GM18511 (cell line): ENCODE results near the gene C14orf119.
"Not testable (repeated sequence)": the region's sequence is repeated elsewhere in the genome, so short reads cannot be mapped to it uniquely, and the experiment has no call there.

Experiments
- ATAC-seq: cut with Tn5 transposase; IDR thresholded peaks from one replicate; pipeline ENCODE4 v1.9.1; 2021; ENCODE audit warnings: mild to moderate bottlenecking, moderate library complexity; ENCODE audit not compliant: unreplicated experiment

The C14orf119 gene

GRCh38 chr14:23107620-23108019, 12.3 kb downstream of the C14orf119 start:
- not testable (repeated sequence) for ATAC-seq

DNA sequence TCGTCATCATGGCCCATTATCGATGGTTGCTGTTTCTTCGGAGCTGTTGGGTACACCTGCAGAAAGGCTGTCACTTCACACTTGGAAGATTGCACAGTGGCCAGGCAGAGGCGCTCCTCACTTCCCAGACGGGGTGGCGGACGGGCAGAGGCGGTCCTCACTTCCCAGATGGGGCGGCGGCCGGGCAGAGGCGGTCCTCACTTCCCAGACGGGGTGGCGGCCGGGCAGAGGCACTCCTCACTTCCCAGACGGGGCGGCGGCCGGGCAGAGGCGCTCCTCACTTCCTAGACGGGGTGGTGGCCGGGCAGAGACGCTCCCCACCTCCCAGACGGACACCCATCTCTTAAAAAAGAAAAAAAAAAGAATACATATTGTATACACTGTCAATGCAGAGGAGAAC, 12.9 kb downstream of the C14orf119 start:
- not testable (repeated sequence) for ATAC-seq

- ATAC-seq = no peak
These were observed 14.5 kb downstream of the C14orf119 start for GRCh38 chr14:23109769-23110168.

GRCh38 chr14:23110579-23111365, 15.5 kb downstream of the C14orf119 start:
- ATAC-seq = no peak

DNA sequence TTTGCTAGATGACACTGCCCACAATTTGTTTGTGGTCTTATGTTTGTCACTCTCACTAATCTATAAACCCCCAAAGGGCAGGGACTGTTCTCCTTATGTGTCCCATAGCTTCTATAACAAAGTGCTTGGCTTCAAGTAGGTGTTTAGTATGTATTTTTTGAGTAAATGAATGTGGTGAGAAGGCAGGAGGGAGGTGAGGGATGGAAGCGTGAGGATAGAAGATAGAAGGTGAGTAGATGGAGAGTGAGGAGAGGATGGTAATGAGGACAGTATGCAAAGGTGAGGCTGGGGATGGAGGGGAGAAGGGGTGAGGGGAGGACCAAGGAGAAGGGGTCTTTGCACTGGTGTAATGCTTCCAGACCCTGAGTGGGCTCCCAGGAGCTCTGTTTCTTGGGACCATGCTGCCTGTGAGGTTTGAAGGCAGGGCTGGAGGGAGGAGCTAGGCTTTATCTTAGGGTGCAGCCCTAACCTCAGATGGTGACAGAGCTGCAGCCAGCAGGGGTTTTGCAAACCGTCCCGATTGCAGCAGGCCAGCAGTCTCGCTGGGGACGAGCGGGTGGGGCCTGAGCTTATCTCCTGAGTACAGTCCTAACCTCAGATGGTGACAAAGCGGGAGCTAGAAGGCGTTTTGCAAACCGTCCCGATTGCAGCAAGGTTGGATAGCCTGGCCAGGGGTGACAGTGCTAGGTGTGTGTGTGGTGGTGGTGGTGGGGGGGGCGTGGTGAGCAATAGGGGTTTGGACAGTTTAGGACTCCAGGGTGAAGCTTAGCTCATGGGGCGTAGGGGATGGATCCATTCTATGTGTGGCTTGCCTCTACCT, 17.3 kb downstream of the C14orf119 start:
- no peak for ATAC-seq

DNA sequence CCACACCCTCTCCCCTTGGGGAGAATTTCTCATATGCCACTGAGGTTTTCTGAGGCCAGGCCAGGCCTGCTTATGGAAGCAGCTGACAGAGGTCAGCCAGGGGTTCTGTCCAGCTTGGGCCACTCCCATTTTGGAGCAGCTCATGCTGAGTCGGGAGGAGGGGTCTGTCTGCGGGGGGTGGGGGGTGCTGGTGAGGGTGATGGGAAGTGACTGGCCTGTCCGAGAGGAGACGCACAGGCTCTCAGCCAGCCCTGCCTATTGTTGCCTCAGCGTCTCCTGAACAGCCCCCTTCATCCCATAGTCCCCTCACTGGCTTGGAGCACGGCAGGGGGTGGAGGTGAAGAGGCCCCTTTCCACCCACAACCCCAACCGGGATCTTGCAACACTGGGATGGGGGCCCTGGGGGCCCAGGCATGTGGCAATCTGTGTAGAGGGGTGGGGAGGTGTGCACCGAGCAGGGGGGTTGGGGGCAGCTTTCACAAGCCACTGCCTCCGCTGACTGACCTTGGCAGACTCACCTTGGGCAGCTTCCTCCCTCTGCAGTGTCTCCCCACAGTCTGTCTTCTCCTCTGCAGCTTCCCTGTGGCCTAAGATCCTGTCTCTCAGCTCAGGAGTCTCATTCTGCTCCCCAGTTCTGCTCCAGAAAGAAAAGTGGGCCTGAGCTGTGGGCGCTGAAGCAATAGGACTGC, 18.3 kb downstream of the C14orf119 start:
- ATAC-seq = no peak

GRCh38 chr14:23114120-23114458, 18.8 kb downstream of the C14orf119 start:
- no peak for ATAC-seq

GRCh38 chr14:23114669-23115038, 19.3 kb downstream of the C14orf119 start:
- no peak for ATAC-seq

DNA sequence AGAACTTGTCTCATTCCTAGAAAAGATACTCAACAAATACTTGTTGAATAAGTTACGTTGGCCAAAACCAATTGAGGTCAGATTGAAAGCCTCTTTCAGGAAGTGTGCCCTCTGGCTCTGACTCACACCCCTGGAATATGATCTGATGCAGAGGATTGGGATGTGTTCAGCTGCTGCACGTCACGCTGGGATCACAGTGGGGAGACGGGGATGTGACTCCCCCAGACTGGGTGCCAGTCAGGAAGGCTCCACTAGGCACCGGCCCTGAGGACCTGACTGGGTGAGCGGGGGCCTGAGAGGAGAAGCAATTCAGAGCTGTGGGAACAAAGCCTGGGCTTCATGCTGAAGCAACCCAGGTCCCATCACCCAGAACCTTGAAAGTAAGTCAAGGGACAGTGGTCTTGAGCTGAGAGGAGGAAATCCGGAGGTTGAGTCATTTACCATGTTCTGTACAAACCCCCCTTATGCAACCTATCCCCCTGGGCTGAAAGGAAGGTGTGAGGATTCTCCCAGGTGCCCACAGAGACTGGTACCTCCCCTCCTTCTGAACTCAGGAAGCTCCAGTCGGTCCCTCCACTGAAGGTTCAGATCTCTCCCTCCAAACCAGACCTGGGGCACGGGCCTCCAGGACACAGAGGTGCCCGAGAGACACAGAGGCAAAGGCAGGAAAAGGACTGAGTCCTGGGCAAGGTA, 19.9 kb downstream of the C14orf119 start:
- no peak for ATAC-seq

GRCh38 chr14:23115918-23116317, 20.6 kb downstream of the C14orf119 start:
- ATAC-seq = no peak

GRCh38 chr14:23117371-23118020, 22.2 kb downstream of the C14orf119 start:
- no peak for ATAC-seq

DNA sequence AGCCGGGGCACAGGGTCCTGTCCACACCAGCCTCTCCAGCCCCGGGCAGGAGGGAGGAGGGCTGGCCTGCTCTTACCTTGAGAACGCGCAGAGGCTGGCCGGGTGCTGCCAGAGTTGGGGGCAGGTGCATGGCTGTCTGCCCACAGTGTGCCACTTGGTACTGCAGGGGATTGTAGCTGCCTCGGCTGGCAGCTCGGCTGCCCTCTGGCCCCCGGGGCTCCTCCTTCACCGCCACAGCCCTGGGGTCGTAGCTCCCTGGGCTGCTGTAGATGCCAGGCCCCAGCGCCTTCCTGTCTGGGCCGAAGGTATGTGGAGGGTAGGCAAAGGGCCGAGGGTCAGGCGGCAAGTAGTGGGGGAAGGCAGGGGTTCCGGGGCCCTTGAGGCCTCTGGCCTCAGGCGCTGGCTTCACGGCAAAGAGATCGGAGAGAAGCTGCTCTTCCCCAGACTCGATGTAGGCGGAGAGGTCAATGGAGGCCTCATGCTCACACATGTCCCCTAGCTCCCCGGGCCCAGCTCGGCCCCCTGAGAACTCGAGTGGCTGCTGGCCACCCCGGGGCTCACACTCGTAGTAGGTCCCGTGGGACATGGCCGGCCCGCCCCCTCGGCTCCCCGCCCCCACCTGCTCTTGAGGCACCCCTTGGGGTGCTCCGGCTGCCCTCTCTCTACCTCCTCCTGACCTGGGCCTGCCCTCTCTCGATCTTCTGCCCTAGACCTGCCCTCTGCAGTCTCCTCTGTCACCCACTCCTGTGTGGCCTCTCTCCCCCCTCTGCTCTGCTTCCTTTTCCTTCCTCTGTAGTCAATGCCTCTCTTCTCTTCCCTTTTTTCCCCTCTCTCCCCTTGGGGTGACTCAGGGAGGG, 23.4 kb downstream of the C14orf119 start, which contains the start of gene CEBPE:
Gene CEBPE, minus strand, starts transcription at position 750 of the 857 bp plus-strand sequence. Its CDS starts 164 bp downstream, at position 586.
- ATAC-seq = no peak

GRCh38 chr14:23119363-23120327, 24.3 kb downstream of the C14orf119 start:
- no peak for ATAC-seq

DNA sequence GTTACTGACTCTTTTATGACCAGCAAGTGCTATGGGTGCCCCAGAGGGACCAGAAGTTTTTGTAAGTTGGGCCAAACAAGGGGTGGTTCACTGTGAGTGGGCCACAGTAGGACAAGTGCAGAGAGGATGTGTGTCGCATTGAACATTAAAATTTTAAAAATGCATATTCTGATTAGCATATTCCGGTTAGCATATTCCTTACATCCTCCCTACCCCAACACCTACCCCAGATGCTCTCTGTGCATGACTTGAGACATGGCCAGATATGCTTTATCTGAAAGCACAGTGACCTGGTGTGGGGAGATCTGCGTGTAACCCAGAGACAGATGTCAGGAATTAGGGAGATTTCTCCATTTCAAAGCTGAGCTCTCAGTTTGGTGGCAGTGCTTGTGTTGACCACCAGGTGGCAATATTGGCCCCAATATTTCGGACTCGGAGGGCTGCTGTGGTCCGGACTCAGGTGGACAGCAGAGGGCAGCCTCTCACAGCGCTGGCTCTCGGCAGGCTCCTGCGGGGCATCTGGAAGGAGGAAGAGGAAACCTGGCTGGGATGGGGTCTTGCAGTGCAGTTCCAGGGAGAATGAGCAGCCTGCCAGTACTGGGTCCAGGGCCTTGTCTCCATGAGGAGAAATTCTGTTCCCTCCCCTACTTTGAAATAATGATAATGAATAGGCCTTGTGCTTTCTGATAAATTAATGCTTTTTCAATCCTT, 25.4 kb downstream of the C14orf119 start:
- ATAC-seq = peak; percentile 83

DNA sequence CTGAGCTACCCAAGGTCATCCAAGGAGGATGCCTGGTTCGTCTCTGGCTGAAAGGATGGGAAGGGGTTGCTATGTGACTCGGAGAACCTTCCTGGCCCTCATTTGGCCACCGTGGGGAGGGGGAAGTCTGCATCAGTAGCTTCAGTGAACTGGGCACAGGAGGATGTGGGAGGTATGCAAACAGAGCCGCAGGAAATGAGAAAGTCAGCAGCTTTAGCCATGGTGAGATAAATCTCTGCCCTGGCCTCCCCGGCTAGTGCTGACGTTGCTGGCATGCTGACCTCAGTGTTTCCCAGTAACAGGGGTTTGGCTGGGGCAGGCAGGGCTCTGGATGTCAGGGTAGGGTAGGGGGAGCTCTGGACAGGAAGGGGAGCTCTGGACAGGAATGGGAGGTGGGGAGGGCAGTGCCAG, 26.1 kb downstream of the C14orf119 start:
- ATAC-seq = peak; percentile 68

DNA sequence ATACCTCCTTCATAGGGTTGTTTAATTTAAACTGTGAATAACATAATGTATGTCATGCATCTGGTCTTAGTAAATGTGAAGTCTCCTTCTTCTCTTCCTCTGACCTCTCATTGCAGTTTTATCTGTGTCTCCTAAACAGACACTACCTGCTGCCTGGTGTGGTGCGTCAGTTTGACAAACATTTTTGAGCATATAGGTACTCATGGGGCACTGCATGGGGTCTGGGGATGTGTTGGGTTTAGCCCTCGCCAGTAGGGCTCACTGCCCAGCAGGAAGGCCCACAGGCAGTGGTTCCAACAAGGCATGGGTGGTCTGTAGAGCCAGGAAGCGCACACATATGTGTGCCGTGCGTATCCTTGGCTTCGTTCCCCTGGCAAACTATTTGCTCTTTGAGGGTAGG, 26.8 kb downstream of the C14orf119 start:
- ATAC-seq = no peak

DNA sequence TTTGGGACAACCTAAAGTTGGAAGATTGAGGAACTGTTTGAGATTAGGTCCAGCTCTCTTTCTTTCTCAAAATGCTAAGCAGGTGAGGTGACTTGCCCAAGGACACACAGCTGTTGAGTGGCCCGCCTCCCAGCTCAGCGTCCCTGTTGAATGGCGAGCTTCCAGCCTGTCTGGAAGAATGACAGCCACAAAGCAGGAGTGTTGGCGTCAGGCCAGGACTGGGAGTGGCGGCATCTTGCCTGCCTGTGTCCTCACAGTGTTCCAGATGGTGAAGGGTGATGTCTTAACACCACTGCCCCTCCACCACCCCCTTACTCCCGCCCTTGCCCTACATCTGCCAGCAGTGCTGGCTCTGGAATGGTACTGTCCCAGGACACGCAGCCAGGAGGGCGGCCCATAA, 28.1 kb downstream of the C14orf119 start:
- no peak for ATAC-seq
